GM21381 (cell line): ENCODE results near the gene CCHCR1.

Experiments used
- ATAC-seq: cut with Tn5 transposase; IDR thresholded peaks from one replicate; pipeline ENCODE4 v1.9.1; 2021; ENCODE audit warnings: mild to moderate bottlenecking, moderate library complexity; ENCODE audit not compliant: unreplicated experiment

CCHCR1 gene

DNA sequence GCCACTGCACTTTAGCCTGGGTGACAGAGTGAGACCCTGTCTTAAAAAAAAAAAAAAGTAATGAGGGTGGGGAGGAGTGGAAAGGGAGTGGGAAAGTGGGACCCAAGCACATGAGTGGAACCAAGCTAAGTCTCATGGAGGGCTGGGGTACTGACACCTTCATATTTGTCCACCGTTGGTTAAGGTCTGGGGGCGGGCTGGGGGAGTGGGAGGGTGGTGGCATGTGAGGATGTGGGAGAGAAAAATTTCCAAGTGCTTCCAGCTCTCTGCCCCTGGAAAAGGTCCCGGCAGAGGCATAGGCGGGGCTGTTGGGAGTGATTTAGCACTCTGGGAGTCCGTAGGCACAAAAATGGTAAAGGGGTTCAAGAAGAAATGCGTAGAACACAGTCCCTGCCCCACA is 24.8 kb downstream of the CCHCR1 start:
- ATAC-seq, result no peak

DNA sequence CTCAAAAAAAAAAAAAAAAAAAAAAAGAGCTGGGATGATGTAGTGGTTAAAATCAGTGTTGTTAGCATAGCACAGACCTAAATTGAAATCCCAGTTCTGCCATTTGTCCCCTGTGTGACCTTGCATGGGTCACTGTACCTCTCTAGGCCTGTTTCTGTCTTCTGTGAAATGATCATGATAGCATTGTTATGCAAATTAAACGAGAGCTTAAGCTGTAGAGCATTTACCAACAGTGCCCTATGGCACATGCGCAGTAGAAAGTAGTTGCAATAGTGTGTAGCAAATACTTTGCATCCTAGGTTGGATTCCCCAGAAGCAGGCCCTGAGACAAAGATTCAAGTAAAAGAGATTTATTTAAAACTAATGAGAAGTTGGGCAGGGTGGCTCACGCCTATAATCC is 26.0 kb downstream of the CCHCR1 start:
- no peak for ATAC-seq

DNA sequence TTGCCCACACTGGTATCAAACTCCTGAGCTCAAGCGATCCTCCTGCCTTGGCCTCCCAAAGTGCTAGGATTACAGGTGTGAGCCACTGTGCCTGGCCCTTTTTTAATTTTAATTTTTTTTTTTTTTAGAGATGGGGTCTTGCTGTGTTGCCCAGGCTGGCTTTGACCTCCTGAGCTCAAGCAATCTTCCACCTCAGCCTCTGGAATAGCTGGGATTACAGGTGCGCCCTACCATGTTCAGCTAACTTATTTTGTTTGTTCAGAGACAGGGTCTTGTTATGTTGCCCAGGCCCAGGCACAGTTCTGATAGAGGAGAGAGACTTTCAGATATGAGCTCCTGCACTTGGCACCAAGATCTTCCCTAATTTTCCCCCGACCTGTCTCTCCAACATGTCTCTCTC is 26.9 kb downstream of the CCHCR1 start:
- ATAC-seq, result no peak

DNA sequence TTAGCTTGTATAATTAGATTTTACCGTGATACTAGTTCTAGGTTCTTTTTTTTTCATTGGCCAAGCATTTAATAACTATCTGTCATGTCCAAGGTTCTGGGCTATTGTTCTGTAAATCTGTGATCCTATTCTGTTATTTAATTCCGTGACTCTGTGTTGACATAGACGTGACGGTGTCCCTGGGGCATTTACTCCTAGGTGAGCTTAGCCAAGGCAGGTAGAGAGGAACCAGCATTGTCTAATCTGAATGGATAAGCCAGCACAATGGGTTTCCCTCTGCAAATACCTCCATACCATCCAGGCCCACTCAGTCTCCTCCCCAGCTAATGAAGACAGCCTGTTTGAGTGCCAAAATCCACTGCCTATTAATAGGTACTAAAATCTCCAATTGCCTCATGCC is 28.5 kb downstream of the CCHCR1 start:
- no peak for ATAC-seq

DNA sequence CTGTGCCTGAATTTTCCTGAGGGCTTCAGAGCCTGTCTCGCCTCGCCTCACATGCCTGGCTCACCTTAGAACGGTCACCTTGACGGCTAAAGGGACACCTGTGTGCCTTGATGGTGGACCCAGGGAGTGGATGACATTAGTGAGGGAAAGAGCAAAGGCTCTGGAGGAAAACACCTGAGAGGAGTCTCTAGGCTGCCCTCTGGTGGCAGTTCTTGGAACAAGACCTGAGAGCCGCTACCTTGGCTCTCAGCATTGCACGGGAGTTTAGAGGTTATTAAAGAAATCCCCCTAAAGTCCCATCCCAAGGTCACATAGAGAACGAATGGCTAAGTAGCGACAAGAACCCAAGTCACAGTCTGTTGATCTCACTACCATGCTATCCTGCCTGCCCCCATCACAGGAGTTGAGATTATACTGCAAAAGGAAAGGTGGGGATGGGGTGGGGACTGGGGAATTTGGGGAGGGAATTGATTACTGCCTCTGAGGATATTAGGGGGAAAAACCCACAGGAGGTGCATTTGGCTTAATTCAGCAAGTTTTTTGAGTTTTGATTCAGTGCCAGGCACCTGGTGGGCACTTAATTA is 29.4 kb downstream of the CCHCR1 start:
- ATAC-seq, result no peak

DNA sequence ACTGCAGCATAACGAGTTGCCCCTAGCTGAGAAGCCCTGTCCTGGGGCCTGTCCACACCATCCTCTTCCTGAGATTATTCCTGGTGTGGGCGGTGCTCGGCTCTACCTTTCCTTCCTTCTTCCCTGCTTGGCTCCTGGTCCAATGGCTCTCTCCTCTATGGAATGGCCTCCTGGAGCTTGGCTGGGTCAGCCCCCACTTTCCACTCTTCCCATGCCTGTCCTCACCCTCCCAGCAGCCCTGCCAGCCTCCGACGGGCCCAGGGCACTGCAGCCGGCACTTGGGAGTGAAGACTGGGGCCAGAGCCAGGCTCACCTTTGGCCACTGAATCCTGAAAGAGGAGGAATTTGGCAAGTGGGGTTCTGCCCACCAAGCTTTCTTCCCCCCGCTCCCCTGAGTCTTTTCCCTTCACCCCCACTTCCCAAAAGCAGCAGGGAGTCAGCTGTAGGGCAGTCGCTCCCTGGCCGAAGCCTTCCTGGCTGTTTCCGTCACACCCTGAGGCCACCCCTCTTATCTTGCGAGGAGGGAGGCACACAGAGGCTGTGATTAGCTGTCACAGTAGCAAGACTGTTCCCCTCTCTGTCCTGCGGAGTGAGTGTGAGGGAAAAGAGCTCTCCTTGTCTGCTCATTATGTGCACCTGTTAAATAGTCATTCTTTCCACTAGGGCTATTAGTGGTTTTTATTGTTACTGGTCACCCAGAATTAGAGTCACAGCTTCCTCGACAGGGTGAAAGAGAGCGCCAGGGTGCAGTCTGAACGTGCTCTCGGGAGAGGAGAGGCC is 31.0 kb downstream of the CCHCR1 start:
- ATAC-seq, result no peak

DNA sequence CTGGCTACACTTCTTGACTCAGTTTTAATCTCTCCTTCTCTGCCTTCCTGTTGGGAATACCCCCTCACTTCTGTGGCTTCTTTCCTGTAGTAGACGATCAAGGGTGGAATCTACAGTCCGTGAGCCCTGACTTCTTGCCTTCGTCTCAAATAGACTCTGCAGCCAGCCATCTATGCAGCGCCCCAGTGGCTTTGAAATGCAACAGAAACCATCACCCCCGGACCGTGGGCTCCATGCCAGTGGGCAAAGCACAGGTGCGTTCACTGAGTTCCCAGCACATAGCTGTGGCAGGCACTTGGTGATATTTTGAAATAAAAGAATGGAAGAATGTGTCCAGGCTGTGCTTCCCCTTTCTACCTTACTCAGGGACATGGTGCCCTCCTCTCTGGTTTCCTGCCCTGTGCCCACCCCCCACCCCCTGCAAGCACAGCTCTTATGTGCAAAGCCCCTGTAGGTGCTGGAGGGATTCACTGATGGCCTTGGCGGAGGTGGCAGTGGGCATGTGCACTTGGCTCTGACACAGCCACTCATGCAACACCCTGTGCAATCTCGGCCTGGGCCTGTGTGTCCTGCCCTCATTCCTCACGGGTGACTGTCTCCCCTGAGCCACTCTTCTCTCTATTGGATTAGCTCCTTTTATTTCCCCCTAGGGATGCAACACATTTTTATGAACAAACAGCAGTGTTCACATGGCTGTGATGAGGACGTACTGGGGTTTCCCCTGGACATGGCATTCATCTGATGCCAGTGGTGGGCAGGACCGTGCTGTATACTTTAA is 31.8 kb downstream of the CCHCR1 start:
- no peak for ATAC-seq

DNA sequence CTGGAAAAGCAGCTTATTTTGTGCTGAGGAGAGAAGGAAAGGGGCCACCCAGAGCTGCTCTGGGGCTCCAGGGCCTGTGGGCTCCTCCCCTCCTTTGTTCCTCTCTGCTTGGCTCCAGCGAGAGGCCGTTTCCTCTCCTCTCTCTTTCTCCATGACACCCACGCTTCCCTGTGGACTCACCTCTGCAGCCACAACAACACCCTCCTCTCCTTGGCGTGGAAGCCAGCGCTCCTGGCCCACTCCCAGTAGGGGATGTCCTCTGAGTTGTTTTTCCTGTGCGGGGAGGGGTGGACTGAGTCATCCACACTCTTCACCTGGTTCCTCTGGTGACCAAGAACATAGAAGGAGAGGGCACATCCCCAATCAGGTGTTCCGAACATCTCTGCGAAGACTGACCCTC is 32.4 kb downstream of the CCHCR1 start:
- no peak for ATAC-seq

DNA sequence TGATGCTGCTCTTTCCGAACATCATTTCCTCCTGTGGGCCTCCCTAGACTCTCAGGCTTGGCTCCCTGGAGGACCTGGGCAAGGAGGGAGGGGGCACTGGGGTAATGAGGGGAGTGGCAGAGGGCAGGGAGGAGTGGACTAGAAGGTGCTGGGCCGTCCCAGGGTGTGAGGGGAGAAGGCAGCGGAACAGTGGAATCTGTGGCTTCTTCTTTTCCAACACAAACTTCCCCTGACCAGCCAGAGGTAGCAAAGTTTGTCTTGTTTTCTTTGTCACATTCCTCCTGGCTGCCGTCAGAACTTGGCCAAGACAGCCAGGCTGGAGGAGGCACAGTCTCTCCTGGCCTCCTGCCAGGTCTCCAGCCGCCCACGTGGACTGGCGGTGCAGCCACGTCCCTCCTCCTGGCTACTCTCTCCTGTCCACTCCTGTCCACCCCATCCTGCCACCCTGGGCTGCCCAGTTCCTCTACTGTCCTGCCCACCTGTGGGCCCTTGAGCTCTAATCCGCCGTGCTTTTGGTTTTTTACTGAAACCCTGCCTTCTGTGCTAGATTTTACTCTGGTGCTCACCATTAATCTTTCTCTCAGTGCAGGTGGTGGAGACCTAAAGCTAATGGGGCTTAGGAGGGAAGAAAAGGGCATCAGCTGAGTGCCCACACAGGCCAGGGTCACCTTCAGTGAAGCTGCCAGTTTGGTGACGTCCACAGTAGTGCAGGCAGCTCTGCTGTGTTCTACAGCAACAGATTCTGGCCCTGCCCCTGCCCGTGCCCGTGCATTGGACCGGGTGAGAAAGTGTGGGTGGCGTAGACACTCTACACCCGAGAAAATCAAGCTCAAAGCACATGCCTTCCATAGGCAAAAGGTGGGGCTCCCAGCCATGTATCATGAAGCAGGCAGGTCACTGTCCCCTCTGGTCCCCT is 34.6 kb downstream of the CCHCR1 start:
- no peak for ATAC-seq

DNA sequence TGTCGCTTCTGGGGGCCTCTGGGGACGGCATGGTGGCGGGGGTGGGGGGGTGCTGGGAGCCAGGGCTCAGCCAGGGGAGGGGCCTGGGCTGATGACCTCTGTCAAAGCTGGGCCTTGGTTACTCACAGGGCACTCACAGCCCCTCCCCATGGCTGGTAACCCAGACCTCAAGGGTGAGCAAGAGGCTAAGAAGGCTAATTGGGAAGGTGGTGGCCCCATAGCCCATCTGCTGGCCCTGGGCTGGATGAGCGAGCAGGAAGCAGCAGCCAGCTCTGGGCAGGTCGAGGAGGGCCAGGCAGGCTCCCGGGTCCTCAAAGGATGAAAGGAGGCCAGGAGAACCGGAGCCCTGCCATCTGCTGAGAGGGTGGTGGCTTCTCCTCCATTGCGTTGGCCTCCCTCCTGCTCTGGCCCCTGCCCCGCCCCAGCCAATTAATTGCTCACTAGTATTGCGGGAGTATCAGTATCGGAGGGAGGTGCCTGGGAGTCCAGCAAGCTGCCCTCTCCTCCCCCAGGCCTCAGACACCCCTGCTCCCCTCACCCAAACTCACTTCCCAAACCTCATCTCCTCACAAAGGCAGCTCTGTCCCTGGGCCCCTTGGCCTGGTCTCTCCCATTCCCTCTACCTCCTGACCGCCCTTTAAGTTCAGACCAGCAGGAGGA is 36.3 kb downstream of the CCHCR1 start:
- no peak for ATAC-seq

DNA sequence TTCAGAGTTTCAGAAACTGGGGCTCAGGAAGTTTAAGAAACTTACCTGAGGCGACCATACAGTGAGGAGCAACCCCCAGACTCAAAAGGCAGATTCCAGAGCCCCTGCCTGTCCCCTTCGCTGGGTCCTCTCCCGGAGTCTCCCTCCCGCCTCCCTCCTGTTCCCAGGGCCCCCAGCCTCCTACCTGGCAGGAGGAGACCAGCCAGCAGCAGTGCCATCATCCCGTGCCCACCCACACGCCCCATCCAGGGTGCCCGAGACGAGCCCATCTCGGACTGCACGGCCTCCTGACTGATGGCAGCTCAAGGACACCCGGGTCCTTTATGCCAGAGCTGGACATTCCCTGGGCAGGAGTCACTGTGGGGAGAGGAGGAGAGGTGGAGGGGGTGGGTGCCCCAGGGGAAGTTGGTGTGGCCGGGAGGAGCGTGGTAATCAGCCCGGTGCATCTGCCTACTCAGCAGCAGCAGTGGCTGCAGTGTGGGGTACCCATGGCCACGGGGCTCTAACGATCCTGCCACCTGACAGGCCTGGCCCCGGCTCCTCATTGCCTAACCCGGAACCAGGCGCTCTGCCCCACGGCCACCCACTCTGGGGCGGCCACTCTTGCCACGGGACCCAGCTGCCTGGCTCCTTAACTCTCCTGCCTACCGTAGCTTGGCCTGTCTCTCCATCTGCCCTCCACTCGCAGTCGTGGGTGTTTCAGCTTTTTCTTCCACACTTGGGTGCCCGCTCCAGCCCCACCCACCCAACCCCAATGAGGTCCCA is 37.3 kb downstream of the CCHCR1 start, which contains the start of gene CDSN:
Gene CDSN, minus strand, starts transcription at position 296 of the 765 bp plus-strand sequence. Its CDS starts 27 bp downstream, at position 269.
- no peak for ATAC-seq

DNA sequence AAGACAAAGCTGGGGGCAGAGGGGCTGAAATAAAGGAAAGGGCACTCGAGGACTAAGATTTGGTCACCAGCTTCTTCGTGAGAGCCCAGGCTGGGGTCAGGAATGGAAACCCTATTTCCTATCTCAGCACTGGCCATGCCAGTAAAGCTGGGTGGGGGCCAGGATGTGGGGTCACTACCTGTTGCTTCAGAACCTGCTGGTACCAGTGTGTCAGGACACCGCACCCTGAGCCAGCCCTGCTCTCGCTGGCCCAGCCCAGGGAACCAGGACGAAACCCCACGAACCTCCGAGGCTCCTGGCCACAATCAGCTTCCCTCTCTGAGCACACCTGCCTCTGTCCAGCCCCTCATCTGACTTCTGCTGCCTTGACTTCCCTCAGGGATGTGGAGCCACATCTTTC is 39.4 kb downstream of the CCHCR1 start:
- ATAC-seq, result no peak

DNA sequence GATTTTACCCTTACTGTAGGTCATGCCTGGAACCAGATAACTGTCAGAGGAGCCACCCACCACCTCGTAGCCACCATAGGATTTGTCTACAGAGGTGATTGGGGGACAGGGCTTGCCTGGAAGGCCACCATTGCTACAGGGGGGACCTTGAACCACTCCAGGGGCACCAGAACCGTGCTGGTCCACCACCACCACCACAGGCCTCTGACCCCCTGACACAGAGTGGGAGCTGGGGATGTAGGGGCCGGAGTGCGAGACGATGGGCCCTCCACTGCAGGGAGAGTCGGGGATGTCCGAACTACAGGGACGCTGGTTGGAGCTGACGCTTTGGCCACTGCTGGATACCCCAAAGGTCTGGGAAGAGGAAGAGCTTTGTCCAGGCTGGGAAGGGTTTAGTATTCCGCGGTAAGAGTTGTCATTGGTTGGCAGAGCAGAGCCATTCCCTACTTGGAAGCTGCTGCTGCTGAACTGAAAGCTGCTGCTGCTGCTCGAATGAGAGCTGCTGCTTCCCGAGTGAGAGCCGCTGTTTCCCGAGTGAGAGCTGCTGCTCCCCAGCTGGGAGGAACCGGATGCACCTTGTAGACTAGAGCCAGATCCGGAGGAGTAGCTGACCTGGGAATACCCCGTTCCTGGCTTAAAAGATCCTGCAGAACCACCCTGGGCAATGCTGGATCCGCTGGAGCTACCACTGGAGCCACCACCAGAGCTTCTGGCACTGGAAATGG is 40.8 kb downstream of the CCHCR1 start:
- no peak for ATAC-seq

DNA sequence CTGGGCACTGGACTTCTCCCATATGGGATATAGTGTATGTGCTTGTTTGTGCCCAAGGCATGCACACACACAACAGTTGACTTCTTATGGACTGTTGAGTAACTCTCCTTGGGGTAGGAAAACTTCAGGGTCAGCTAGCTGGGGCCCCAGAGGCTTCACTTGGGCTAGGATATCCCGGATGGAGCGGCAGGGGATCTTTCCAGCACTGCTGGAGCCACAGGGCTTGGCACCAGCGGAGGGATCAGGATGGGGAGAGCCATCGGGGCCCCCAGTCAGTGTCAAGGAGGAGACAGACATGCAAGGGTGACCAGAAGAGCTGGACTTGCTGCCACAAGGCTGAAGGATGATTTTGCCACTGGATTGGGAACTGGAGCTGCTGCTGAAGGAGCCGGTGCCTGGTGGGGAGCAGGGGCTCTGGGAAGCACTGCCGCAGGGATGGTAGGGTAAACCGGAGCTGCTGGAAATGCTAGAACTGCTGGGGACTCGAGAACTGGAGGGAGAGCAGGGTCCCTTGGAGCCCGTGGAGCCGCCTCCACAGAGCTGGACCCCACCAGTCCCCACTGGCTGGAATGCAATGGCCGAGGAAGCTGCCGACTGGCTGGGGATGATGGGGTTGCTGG is 41.6 kb downstream of the CCHCR1 start:
- no peak for ATAC-seq

DNA sequence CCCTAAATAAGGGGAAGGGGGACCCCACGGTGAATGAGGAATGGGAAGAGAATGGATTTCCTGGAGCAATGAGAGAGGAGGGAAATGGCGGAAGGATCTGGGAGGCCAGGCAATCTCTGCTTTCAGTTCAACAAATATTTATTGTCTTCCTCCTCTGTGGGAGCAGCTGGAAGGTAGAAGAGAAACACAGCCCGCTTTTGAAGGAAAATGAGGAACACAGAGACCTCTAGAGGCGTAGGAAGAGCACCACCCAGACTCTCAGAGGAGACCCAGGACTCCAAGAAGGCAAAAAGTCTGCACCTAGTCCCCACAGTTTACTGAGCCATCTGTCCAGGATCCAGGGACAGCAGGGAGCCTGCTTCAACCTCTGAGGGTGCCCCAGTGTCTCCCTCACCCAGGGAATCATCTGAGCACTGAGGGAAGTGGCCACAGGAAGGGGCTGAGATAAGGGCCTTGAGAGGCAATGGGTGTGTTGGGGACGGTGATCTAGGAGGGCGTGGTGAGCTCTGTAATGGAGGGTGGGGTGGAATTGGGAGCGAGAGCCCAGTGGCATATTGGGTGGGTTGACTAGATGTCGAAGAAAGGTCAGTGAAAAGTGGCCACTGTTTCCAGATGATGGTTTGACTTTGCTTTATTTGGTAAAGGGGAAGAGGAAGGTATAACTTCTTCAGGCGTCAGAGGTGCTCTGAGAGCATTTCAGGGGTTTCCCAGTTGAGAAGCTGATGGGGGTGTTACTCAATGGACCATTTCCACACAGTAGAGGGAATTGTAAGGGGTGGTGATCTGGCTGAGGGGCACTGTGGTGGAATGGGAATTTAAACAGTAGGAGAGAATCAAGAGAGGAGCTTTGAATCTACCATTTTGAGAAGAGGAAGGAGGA is 42.4 kb downstream of the CCHCR1 start:
- no peak for ATAC-seq

DNA sequence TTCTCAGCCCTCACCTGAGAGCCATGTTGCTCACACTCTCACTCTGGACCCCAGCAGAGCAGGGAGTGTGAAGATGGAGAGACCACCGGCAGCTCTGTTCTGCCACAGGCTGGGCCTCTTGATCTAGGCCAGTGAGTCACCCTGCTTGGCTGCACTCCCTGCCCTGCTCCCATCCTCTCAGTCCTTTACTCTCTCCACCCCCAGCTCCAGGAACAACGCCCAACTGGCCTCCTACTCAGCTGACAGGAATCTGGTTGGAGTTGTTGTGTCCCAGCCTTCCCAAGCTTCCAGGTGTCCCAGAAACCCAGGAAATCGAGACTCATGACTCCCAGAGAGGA is 43.1 kb downstream of the CCHCR1 start, which contains the start of gene PSORS1C1:
Gene PSORS1C1, plus strand, starts transcription at position 260 of the 338 bp plus-strand sequence. CDS start 14,833 bp downstream, outside the sequence.
- no peak for ATAC-seq

DNA sequence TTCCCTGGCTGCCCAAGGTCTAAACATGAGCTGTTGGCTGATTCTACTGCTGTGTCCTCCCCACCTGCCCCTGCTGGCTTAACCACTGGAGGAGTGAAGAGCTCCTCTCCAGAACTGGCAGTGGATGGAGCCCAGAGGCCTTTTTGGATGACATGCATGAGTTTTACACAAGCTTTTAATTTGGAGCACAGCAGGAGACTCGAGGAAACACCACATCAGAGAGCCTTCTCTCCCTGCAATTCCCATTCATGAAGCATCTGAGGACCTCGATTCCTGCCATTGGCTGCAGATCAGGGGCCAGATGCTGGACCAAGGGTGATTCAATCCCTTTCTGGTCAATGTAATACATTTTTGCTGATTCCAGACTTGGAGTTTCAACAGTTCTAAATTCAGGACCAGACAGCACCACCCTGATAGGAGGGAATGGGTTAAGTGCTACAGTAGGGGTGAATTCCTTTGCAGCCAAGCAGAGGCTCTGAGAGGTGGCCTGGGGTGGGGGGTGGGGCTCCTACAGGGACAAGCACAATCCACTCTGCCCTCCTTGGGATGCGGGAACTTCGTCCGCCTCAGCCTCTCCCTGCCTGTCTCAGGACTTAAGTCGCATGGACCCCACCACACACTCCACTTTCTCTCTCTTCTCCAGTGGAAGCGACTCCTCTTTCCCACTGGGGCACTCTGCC is 43.6 kb downstream of the CCHCR1 start:
- no peak for ATAC-seq
